HG02678 (cell line): ENCODE data around the gene ZSCAN5B.

Source experiments
- ATAC-seq: cut with Tn5 transposase; IDR thresholded peaks from one replicate; pipeline ENCODE4 v1.9.1; 2021; ENCODE audit warnings: mild to moderate bottlenecking, moderate library complexity; ENCODE audit not compliant: unreplicated experiment

ZSCAN5B gene

DNA sequence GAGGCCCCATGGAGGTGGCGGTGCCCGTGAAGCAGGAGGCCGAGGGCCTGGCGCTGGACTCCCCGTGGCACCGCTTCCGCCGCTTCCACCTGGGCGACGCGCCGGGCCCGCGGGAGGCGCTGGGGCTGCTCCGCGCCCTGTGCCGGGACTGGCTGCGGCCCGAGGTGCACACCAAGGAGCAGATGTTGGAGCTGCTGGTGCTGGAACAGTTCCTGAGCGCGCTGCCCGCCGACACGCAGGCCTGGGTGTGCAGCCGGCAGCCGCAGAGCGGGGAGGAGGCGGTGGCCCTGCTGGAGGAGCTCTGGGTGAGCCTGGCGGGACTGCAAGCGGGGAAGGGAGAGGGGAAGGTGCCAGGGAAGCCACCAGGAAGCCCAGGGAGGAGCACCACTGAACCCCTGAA, 50.7 kb downstream of the ZSCAN5B start:
- no peak for ATAC-seq

DNA sequence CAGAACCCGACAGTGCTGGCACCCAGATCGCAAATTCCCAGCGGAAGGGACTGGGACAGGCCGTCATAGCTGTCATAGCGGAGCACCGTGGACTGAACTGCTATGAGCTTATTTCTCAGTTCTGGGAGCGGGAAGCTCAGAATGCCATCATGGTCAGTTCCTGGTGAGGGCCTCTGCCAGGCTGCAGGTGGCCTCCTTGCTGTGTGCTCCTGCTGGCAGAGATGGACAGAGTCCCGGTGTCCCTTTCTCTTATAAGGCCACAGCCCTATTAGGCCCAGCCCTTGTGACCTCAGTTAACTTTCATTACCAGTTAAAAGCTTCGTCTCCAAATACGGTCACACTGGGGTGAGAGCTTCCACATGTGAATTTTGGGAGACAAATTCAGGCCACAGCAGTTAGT, 51.9 kb downstream of the ZSCAN5B start:
- ATAC-seq: no peak

DNA sequence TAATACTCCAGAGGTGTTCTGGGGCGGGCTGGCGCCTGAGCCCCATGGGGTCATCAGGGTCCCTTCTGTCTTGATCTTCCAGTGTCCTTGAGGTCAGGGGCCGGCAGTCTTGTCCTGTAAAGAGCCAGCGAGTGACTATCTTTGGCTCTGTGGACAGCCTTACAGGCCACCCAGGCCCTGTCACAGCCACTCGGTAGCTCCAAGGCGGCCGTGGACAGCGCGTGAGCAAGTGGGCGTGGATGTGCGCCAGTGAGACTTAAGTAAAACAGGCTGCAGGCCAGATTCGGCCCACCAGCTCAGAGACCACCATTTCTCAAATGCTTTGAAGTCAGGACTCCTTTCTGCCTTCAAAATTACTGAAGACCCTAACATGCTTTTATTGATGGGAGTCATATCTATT, 52.8 kb downstream of the ZSCAN5B start:
- ATAC-seq: no peak

DNA sequence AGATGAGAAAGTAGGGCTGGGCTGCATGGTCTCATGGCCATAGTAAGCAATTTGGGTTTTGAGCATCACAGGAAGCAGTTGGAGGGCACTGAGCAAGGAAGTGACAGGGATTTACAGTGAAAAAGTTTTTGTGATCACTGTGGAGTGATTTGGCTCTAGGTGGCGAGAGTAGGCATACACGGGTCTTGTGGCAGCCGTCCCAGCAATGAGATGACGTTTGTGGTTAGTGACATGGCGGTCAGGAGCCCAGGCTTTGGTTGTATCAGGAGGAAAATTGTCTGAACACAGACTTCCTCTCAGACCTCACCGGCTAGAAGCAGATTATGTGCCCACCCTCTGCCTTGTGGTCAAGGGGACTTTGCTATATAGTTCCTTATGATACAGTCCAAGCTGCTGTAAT, 53.2 kb downstream of the ZSCAN5B start:
- no peak for ATAC-seq

DNA sequence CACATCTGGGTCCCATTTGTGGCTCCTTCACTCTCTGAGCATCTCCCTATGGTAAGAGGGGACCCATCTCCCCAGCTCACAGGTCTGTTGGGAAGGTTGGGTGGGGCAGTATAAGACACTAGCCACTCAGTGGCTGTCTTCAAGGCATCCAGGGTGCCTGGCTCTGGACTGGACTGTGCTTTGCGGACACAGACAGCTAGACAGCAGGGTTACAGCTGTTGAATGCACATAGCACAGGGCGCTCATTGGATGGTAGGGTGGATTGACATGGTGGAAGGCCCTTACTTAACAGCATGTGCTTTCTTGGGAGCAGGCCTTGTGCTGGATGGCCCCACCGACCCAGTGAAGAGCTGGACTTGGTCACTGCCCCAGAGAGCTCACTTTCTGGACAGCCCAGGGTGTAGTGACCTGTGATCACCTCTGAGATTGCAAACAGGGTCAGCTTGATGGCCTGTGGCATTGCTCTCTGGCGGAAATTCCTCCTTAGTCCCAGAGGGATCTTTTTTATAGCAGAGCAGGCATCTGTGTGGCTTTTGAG, 54.6 kb downstream of the ZSCAN5B start:
- ATAC-seq: no peak

- ATAC-seq: no peak
Measured at GRCh38 chr19:56142087-56142787, 55.3 kb downstream of the ZSCAN5B start.

DNA sequence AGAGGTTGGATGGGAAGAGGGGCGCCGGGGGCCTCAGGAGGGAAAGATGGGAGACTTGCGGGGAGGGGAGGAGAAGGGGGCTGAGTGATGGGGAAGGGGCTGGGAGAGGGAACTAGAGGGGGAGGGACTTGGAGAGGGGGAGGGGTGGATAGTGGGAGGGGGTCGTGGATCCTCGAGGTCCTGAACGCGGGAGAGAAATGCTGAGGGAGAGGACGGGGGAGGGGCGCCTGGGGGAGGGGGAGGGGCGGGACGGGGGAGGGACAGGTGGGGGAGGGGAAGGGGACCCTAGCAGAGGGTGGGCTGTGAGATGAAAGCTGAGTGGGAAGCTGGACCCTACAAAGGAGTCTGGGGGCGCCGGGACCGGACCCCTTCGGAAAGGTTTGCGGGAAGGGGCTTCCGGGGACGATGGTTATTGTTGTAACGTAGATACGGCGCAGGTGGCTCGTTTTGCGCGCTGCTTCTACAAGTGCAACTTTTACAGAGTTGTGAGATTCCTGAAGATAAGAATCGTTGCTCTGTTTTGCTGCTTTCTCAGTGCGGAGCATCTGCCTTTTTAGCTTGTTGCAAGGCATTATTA, 56.1 kb downstream of the ZSCAN5B start:
- ATAC-seq: no peak

DNA sequence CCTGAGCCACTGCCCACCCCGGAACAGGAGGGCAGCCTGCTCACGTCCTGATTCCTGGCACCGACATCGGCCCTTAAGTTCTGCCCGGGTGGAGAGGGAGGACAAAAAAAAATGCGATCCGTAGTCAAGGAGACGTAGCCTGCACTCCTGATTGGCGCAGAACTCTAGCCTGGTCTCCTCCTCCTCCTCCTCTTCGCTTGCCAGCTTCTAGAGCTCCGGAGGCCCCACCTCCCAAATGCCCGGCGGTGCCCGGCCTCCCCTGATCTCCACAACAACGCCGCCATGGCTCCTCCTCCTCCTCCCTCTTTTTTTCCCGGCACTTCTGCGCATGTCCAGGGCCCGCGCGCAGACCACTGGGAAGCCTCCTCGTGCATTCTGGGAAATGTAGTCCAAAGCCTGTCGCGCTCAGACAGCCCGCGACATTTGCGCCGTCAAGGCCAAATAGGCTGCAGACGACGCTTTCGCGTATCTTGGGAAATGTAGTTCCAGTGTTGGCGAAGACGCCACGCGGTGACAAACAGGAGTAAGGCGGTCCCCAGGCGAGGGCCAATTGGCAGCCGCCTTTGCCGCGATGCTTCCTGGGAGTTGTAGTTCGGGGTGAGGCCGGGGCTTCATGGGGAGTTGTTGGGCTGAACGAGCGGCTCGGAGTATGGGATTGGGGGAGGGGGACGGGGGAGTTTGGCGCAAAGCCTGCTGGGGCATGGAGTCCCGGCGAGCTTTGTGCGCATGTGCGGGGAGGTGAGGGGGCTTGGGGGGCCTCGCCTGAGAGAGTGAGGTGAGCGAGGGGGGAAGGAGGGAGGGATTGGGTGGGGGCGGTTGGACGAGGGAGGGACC, 56.8 kb downstream of the ZSCAN5B start, which contains the start of gene ZNF444:
Gene ZNF444 (plus strand): TSS at position 705 of the 834 bp plus-strand sequence. CDS start 5,625 bp downstream, outside the sequence.
- ATAC-seq: peak; percentile 88

DNA sequence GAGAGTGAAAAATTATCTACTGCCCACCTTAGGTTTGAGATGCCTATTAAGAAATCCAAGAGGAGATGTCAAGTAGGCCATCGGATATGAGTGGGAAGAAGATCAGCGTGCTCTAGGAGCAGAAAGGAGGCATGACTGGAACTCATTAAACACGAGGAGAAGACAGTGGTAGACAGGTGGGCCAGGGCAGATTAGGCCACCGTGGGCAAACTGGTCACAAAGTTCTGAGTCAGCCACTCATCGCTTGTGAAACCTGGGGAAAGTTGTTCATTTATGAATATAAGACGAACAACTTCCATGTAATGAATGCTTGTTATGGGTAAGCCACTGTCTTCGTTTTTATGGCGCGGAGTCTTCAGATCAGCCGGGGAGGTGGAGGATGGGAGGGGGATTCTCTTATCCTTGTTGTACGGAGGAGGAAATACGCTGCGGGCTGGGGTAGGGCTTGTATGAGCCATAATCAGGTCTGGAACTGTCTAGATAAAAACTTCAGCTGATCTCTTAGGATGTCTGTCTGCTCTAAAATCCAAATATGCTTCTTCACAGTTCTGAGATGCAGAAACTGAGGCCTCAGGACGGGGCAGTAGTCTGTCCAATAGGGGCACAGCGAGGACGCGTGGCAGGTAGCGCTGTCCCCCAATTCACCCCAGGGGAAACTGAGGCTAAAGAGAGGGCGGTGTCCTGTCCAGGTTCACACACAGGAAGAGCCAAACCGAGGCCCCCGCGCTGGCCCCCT, 57.6 kb downstream of the ZSCAN5B start:
- ATAC-seq: no peak
